HT1080 (cell line): ENCODE results near the gene IFI35. TPM values are rescaled to one million over a fixed set of nuclear protein-coding genes. Genes with fewer than 3 reads are reported as not detected.
"Not testable (repeated sequence)": the region's sequence is repeated elsewhere in the genome, so short reads cannot be mapped to it uniquely, and the experiment has no call there.

Experiments
- DNase-seq: peaks from one replicate; pipeline ENCODE4 v3.0.0-alpha.2; 2015; ENCODE audit warnings: low read depth
- total RNA-seq: library from RNA; depleted of rRNA; stranded (reverse); fragments of >200 nt; shearing (Covaris generic); gene quantifications from 2 replicates; pipeline ENCODE4 v1.2.3, GENCODE V29; 2014

Gene IFI35
- total RNA-seq, 1 experiment from 2014 or later, result 18.7 TPM

DNA sequence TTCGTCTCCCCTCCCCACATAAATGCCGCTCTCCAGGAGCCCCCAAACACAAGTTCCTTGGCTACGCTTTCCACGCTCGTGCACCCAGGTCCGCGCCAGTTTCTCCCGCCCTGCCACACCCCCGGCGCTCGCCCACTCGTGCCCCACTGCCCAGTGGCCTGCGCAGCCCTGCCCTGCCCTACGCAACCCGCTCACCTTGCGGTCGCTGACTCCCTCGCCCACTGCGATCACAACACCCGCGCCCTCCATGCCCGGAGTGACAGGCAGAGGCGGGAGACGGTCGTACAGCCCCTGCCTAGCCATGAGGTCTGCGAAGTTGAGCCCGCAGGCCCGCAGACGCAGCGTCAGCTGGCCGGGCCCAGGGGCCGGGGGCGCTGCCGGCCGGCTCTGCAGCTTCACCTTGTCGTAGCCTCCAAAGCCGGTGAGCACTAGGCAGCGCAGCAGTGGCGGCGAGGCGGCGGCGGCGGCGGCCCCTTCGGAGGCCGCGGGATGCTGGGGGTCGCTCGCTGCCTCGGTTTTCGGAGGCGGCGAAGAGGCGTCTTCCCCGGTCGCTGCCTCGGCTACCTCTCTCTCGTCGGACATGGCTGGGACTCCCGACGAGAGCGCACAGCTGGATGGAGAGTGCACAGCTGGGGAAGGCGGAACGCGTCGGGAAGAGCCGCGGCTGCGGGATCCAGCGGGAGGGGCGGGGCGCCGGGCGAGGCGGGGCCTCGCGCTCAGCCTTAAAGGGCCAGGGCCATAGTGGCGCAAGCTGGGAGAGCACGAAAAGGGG is 15.3 kb downstream of the IFI35 start, which contains the start of gene VAT1:
Gene VAT1, minus strand, starts transcription at position 645 of the 772 bp plus-strand sequence. Its CDS starts 63 bp downstream, at position 582.
- peak; percentile 70 for DNase-seq

DNA sequence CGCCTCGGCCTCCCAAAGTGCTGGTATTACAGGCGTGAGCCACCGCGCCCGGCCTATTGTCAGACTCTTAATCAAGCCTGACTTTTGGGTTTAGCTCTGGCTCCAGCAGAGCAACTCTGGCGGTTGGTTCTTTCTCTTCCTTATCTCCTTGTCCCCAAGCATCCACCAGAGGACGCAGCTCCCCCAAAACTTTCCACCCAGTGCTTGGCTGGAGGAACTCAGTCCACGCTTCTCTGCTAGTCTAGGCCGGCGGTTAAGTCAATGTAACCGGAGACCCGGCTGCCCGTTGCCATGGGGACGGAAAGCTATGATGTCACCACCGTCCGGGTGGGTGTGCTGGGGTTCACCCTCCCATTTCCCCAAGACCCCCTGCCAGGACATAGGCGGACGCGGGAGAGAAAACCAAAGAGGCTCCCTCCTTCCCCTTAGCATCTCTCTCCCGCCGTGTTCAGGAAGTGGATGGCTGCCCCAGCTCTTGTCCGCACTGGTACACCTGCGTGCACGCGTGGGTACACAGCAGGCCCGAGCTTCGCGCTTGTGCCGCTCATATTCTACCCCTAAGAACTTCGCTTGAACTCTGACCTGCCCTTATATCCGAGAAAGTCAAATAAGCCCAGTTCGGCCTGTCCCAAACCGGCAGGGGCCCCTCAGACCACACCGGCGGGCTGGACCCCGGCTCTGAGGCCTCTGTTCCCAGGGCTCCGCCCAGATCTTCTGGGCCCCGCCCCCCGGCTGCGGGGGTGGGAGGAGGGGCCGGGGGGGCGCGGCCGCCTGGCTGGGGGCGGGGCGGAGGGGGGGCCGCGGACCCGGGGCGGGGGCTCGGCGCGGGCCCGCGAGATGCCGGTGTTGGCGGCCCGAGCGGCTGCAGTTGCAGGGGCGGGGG is 18.1 kb downstream of the IFI35 start, which contains the start of gene RND2:
Gene RND2, plus strand, starts transcription at position 825 of the 883 bp plus-strand sequence. CDS start 117 bp downstream, outside the sequence.
- DNase-seq, result peak; percentile 88

GRCh38 chr17:43025290-43025657 is 18.7 kb downstream of the IFI35 start:
- DNase-seq, result no peak

DNA sequence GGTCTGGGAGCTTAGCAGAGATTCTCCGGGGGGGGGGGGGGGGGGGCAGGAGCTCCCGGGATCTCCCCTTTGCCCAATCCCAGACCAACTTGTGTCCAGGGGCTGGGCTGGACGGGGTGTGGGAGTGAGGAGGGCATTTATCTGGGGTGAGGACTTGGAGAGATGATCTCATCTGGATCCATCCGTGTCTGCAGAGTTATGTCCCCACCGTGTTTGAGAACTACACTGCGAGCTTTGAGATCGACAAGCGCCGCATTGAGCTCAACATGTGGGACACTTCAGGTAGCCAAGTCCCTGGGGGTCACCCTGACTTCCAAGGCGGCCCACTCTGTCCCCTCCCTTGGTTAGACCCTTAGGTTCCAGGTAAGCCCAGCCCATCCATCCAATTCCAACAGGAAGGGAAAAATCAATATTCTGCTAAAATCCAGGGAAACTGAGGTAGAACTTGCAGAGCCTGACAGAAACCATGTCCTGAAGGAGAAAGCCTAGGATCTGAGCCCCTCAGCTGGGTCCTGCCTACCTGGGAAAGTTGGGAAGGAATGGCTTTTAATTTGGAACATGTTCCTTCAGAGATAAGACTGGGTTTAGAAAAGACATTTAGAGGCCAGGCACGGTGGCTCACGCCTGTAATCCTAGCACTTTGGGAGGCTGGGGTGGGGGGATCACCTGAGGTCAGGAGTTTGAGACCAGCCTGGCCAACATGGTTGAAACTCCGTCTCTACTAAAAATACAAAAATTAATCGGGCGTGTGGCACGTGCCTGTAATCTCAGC is 19.4 kb downstream of the IFI35 start:
- no peak for DNase-seq

- no peak for DNase-seq
Measured at GRCh38 chr17:43026595-43026994, 20.0 kb downstream of the IFI35 start.

- DNase-seq, result no peak
Measured at GRCh38 chr17:43027091-43028032, 20.8 kb downstream of the IFI35 start.

GRCh38 chr17:43028221-43028861 is 21.8 kb downstream of the IFI35 start:
- no peak for DNase-seq

- DNase-seq, result no peak
Measured at GRCh38 chr17:43030137-43030767, 23.7 kb downstream of the IFI35 start.

DNA sequence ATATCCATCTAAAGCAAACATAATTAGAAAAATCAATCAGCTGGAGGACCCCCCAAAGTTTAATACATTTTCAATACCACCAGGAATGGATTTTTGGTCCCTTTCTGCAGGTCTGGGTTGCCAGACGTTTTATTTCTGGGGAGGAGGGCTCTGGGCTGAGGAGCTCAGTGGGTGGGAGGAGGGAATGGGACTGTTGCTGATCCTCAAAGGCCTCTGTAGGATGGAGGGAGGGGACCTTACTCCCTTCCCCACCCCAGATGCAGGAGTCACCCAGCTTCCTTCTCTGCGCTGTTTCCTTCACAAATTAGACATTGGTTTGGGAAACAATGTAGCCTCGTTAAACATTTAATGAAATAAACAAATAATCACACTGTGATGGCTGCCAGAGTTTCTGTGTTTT is 25.1 kb downstream of the IFI35 start:
- DNase-seq, result no peak

DNA sequence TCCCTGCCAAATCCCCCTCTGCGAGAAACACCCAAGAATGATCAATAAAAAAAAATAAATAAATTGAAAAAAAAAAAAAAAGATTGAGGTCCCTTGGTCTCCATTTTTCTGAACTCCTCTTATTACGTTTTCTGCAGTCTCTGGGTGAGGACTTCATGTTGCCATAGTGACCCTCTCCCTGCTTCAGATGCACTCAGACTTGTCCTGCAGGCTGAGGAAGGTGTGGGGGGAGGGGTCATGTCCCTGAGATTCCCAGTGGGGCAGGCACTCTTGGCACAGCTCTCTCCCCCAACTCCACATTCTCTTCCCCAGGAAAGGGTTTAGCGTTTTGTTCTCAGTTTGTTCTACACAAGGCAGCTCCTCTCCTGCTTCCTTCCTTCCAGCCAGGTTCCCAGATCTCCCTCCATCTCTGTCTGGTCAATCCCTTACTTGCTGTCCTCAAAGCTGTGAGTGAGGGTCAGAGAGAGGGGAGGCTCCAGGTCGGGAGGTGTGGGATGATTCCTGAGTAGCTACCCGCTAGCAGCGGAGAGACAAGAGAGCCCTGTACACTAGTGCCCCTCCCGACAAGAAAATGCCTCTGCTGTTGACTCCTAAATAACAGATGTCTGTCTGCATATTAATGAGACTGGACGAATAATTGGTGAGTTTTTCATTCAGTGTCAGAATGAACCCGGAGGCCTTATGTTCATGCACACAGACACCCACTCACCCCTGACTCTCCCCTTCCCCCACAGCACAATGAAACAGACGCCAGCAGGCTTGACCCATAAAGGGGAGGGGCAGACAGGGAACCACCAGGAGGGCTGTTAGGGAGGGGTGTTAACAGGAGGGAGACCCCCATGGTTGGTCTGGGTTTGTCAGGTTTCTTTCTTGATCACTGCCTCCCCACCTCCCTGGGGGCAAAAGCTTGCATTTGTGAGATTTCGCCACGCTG is 27.6 kb downstream of the IFI35 start:
- DNase-seq, result no peak

DNA sequence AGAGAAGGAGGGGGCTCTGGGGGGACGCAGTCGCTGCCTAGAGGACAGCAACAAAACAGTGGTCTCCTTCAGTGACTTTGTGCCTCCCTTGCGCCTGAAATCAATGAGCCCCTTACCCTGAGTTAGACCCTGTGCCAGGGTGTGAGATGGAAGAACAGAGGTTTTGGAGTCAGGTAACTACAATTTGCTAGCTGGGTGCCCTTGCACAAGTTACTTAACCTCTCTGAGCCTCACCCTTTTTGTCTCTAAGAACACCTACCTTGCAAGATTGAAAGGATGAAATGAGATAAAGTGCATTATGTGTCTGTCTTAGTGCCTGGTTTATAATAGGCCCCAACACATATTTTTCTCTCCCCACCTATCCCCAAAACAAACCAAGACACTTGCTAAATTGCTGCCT is 28.3 kb downstream of the IFI35 start:
- no peak for DNase-seq

GRCh38 chr17:43039646-43040045 is 33.1 kb downstream of the IFI35 start:
- DNase-seq, result no peak

GRCh38 chr17:43040655-43041054 is 34.1 kb downstream of the IFI35 start:
- no peak for DNase-seq

GRCh38 chr17:43042025-43042628 is 35.5 kb downstream of the IFI35 start:
- no peak for DNase-seq

DNA sequence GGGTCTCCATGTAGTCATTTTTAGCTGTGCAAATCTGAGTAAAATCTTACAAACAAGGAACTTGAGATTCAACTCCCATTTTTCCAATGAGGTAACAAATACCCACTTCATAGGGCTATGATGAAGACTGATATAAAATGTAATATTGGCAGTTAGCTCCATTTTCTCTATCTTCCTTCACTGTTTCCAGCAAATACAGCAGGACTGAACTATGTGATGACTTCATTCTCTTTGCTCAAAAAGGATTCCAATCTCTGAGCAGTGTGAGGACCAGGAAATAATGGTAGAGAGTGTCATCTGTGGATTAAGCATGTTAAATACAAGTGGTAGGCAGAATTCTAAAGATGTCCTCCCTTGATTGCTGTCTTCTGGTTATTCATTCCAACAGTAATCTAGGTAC is 36.7 kb downstream of the IFI35 start:
- DNase-seq, result no peak

DNA sequence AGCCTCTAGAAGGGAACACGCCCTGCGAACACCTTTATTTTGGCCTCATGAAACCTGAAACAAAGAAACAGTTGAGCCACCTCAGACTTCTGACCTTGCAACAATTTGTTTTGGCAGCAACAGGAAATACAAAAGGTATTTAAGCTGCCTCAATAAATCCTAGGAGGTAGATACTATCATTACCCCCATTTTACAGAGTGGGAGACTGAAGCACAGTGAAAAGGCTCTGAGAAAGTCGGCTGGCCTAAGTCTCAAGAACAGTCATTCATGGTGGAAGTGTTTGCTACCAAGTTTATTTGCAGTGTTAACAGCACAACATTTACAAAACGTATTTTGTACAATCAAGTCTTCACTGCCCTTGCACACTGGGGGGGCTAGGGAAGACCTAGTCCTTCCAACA is 37.4 kb downstream of the IFI35 start:
- DNase-seq, result no peak

DNA sequence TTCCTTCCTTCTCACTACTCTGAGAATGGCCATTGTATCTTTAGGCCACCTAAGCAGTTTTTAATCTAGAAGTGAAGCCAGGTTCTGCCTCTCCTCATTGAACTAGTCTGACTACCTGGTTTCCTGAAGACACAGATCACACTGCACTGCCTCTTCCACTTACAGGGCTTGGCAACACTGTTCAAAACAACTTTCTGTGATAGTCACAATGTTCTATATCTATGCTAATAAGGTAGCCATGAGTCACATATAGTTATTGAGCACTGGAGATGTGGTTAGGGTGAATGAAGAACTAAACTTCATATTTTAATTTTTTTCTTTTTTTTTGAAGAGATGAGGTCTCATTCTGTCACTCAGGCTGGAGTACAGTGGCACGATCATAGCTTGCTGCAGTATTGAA is 45.4 kb downstream of the IFI35 start:
- DNase-seq, result no peak

- DNase-seq, result not testable (repeated sequence)
Measured at GRCh38 chr17:43053008-43053407, 46.4 kb downstream of the IFI35 start.
